Epithelial cell of esophagus (primary cell): ENCODE results near the gene KRTCAP2.

ENCODE experiments used
- DNase-seq: peaks from one replicate; pipeline ENCODE4 v3.0.0; 2010; ENCODE audit warnings: low read depth
- H3K4me3 ChIP-seq: 2 replicates; pipeline ENCODE4 v1.5.1; 2011; ENCODE audit warnings: mild to moderate bottlenecking, low read length, control low read depth
- TF ChIP-seq, protein P1 (sequence below): IDR thresholded peaks from 2 replicates; pipeline ENCODE4 v1.5.1; 2011; ENCODE audit warnings: low read depth, mild to moderate bottlenecking, low read length, control low read depth, inconsistent platforms; ENCODE audit not compliant: insufficient read depth; ENCODE audit errors: missing control alignments

The KRTCAP2 gene

DNA sequence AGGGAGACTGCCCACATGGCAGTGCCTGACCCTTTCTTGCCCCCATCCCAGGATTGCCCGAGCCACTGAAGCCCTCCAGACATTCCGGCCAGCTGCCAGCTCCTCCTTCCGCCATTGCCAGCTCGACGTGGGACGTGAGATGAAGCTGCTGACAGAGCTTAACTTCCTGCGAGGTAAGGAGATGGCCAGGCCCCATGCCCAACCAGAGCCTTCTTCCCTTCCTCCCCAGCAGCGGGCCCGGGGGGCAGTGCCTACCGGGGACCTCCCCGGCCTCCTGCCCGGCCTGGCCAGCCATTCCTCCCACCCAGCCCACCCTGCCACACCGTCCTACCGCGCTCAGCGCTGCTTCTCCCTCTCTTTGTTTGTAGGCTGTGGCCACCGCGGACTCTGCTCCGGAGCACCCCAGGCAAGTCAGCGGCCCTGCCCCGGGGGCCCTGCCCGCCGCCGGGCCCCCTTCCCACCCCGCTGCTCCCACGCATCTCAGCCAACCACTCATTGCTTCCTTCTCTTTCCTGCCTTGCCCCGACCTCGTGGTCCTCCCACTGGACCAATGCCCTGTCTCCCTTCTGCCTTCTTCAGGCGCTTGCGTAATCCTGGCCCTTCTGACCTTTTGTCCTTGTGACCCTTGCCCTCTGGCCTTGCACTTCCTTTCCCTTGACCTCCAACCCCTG lies 5.5 kb upstream of the KRTCAP2 start:
- DNase-seq = no peak
- no peak overlapping the region for H3K4me3 ChIP-seq
- TF ChIP-seq, protein P1, sequence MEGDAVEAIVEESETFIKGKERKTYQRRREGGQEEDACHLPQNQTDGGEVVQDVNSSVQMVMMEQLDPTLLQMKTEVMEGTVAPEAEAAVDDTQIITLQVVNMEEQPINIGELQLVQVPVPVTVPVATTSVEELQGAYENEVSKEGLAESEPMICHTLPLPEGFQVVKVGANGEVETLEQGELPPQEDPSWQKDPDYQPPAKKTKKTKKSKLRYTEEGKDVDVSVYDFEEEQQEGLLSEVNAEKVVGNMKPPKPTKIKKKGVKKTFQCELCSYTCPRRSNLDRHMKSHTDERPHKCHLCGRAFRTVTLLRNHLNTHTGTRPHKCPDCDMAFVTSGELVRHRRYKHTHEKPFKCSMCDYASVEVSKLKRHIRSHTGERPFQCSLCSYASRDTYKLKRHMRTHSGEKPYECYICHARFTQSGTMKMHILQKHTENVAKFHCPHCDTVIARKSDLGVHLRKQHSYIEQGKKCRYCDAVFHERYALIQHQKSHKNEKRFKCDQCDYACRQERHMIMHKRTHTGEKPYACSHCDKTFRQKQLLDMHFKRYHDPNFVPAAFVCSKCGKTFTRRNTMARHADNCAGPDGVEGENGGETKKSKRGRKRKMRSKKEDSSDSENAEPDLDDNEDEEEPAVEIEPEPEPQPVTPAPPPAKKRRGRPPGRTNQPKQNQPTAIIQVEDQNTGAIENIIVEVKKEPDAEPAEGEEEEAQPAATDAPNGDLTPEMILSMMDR = no peak

- no peak for DNase-seq
- TF ChIP-seq, protein P1 = no peak
- H3K4me3 ChIP-seq = no peak overlapping the region
Observed at GRCh38 chr1:155177918-155178281, 4.8 kb upstream of the KRTCAP2 start.

GRCh38 chr1:155177192-155177917 lies 4.3 kb upstream of the KRTCAP2 start:
- H3K4me3 ChIP-seq = no peak overlapping the region
- TF ChIP-seq, protein P1 = no peak
- peak; percentile 50 for DNase-seq

GRCh38 chr1:155176544-155177071 lies 3.5 kb upstream of the KRTCAP2 start:
- TF ChIP-seq, protein P1 = peak; percentile 95
- DNase-seq = peak; percentile 78

GRCh38 chr1:155175927-155176371 lies 2.8 kb upstream of the KRTCAP2 start:
- no peak for DNase-seq
- no peak overlapping the region for H3K4me3 ChIP-seq
- TF ChIP-seq, protein P1 = no peak

More at GRCh38 chr1:155176544-155177071, 3.5 kb upstream of the KRTCAP2 start:
- no peak overlapping the region for H3K4me3 ChIP-seq

DNA sequence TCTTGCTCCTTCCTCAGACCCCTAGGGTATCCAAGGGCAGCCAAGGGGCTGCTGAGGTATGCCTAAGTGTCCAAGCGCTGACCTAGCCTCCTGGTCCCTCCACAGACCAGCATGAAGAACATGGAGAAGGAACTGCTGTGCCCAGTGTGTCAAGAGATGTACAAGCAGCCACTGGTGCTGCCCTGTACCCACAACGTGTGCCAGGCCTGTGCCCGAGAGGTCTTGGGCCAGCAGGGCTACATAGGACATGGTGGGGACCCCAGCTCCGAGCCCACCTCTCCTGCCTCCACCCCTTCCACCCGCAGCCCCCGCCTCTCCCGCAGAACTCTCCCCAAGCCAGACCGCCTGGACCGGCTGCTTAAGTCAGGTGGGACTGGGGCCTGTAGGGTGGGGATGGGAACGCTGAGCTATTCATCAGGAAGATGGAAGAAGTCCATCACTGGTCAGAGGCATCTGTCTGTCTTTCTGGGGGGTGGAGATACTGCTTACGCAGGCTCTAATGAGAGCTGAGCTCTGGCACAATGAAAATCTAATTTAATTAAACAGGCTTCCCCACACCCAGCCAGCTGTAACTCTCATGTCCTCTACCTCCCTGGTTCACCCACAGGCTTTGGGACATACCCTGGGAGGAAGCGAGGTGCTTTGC lies 2.3 kb upstream of the KRTCAP2 start:
- TF ChIP-seq, protein P1 = no peak
- no peak for DNase-seq
- no peak overlapping the region for H3K4me3 ChIP-seq
